Central memory CD8-positive, alpha-beta T cell (primary cell): Measurements from ENCODE around the gene NR3C1.

Experiments
- ATAC-seq: fragments of 150-1000 bp; cut with Tn5 transposase; replicated peaks from 2 replicates; pipeline ENCODE4 v1.10.0; 2022; ENCODE audit warnings: mild to moderate bottlenecking, moderate FRiP score, moderate number of reproducible peaks; ENCODE audit not compliant: poor library complexity, severe bottlenecking; ENCODE audit errors: extremely low read depth
- DNase-seq, 2 donors: peaks; one replicate each; pipeline ENCODE4 v3.0.0; 2021; ENCODE audit warnings: low spot score in 2 of 2
- H3K27ac Mint-ChIP-seq: one replicate; pipeline ENCODE4 v1.8.0; 2022; ENCODE audit warnings: low read depth, mild to moderate bottlenecking, moderate library complexity, mixed read lengths
- H3K27me3 Mint-ChIP-seq: one replicate; pipeline ENCODE4 v1.8.0; 2022; ENCODE audit warnings: mixed read lengths
- H3K36me3 Mint-ChIP-seq: one replicate; pipeline ENCODE4 v1.8.0; 2022; ENCODE audit warnings: mild to moderate bottlenecking, moderate library complexity, mixed read lengths; ENCODE audit not compliant: insufficient read depth
- H3K4me1 Mint-ChIP-seq: one replicate; pipeline ENCODE4 v1.8.0; 2022; ENCODE audit warnings: mixed read lengths
- H3K4me3 Mint-ChIP-seq: one replicate; pipeline ENCODE4 v1.8.0; 2022; ENCODE audit warnings: mild to moderate bottlenecking, moderate library complexity, mixed read lengths
- H3K9me3 Mint-ChIP-seq: one replicate; pipeline ENCODE4 v1.8.0; 2022; ENCODE audit warnings: mixed read lengths

NR3C1 gene

DNA sequence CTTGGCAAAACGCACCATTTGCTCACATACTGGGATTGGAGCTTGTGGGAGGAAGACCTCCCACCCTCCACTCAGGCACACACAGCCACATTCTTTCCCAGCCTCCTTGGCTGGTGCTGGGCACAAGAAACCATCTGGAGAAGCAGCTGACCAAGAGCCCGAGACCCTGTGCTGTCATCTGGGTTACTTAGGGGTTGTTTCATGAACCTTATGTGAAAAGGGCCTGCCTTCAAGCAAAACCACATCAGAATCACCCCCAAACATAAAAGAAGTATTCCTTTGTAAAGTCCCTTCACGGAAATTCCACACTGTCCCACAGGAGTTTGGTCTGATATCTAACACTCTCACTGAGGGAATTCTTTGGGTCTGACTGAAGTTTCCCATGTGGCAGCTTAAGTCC, 172.1 kb downstream of the NR3C1 start:
- peak overlapping the region; percentile 90 for H3K27ac Mint-ChIP-seq

DNA sequence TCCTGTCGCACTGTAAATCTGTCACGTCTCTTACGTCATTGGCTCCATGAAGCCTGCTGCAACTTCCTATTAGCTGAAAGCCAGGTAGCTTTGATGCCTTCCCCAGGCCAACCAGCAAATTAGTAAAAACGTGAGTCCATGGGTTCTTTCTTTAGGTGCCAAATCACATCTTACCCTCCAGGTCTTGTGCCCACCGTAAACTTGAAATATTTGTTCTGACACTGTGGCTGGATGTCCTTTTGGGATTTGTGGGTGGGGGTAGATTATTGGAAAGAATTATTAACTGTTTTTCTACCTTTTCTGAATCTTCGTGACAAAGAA, 172.8 kb downstream of the NR3C1 start:
- Mint-ChIP-seq H3K9me3 (no peaks in the 10 kb centered on the region), H3K27ac (peak overlapping the region; percentile 90), H3K36me3 (peaks cover 9% of the 10 kb centered on the region), H3K4me3 (peak overlapping the region; percentile 72), H3K4me1 (peaks cover 28% of the 10 kb centered on the region), H3K27me3 (no peaks in the 10 kb centered on the region)
- no peak for ATAC-seq
- no peak for DNase-seq

More for the DNA sequence above, 172.1 kb downstream of the NR3C1 start:
- Mint-ChIP-seq H3K27me3 (no peaks in the 10 kb centered on the region), H3K4me1 (peaks cover 28% of the 10 kb centered on the region), H3K9me3 (no peaks in the 10 kb centered on the region), H3K36me3 (peaks cover 9% of the 10 kb centered on the region), H3K4me3 (no peak overlapping the region)
- DNase-seq: no peak
- ATAC-seq: no peak

DNA sequence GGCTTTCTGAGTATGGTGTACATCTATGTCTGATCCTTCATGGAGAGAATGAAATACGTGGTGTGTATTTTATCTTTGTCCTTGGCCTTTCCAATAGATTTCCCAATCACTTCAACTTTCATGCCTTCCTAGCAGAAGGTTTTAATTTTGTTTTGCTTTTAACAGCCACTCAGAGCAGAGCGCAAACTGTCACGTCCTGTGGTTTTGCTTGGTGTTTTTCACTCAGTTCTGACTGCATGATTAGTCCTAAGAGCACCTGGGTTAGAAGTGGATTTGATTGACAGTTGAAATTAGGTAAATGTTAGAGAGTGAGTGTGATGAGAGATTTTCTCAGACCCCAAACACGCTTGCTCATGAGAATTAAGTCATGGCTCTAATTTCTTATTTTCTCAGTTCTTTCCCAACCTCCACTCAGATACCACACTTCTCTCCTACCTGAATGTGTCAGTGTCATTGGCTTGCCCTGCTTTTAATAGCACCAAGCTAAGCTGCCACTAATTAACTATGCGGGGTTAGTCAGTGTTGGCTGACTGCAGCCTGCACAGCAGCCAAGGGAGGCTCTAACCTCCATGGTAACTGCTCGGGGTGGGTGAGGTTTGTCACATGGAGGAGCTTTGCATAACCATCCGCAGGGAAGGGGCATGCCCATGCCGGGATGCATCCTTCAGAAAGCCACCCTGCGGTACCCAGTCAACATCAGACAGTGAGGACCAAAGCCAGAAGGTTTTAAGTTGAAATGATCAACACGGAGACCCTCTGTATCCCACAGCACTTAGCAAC, 173.4 kb downstream of the NR3C1 start:
- DNase-seq (peak in 1 of 2 donors; percentile 33), ATAC-seq (peak; percentile 90)
- no peaks in the 10 kb centered on the region for H3K9me3 Mint-ChIP-seq
- peak overlapping the region; percentile 90 for H3K27ac Mint-ChIP-seq
- peaks cover 28% of the 10 kb centered on the region for H3K4me1 Mint-ChIP-seq
- peak overlapping the region; percentile 72 for H3K4me3 Mint-ChIP-seq
- peaks cover 9% of the 10 kb centered on the region for H3K36me3 Mint-ChIP-seq
- no peaks in the 10 kb centered on the region for H3K27me3 Mint-ChIP-seq

DNA sequence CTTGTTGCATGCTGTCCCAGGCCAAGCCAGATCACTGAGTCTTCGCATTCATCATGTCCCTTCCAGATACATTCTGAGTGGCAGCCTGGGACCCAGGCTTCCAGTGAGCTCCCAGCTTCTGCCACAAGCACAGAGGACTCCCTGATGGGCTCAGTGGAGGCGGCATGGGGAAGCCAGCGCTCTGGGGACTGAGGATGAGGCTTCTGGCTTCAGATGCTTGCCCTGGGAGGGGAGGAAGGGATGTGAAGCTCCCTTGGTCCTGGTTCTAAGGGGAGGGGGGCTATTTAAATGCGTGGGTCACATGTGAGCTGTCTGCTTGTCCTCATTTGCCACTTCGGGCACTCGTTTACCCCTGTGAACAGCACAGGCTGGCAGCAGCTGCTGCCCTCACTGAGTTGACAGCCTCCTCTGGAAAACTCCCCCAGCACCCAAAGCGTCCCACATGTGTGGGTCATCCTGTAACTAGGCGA, 174.0 kb downstream of the NR3C1 start:
- peak overlapping the region; percentile 90 for H3K27ac Mint-ChIP-seq
- no peaks in the 10 kb centered on the region for H3K9me3 Mint-ChIP-seq
- DNase-seq: peak in 1 of 2 donors; percentile 15
- peak overlapping the region; percentile 72 for H3K4me3 Mint-ChIP-seq
- peaks cover 11% of the 10 kb centered on the region for H3K36me3 Mint-ChIP-seq
- peaks cover 33% of the 10 kb centered on the region for H3K4me1 Mint-ChIP-seq
- H3K27me3 Mint-ChIP-seq: no peaks in the 10 kb centered on the region
- peak; percentile 61 for ATAC-seq

DNA sequence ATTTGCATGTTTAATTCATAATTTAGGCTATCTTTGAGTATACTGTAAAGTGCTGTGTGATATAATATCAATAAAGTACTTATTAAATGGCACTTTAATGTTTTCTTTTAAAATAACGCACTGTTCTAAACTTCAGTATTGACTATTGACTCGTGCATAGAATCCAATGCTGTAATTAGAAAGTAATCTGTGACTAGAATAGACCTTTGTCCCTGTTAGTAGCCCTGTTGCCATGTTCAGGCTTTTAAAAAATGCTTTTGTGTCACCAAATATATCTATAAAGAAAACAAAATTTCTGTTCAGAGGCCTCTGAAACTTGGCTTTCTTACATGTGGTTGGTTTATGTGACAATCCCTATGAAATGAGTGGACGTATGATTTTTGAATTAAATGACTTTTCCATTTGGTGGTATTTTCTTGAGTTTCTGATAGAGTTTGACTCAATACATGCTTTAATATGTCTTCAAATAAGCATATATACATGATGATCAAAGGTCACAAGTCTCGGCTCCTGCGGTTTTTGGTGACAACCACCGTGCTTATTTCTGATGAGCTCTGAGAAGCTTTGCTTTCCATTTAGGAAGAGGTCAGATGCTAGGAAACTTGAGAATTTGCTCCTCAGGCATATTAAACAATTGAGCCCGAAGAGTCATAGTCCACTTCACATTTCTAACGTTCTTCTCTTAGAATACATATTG, 174.7 kb downstream of the NR3C1 start:
- peak overlapping the region; percentile 90 for H3K27ac Mint-ChIP-seq
- ATAC-seq: no peak
- H3K36me3 Mint-ChIP-seq: peaks cover 11% of the 10 kb centered on the region
- DNase-seq: no peak
- no peaks in the 10 kb centered on the region for H3K9me3 Mint-ChIP-seq
- peaks cover 40% of the 10 kb centered on the region for H3K4me1 Mint-ChIP-seq
- H3K27me3 Mint-ChIP-seq: no peaks in the 10 kb centered on the region
- peak overlapping the region; percentile 72 for H3K4me3 Mint-ChIP-seq
